ENCODE measurements around the gene ZKSCAN5. TPM values are rescaled to one million over a fixed set of nuclear protein-coding genes. Genes with fewer than 3 reads are reported as not detected.

Gene ZKSCAN5
- total and polyA plus RNA-seq, 8 donors = 1.4 to 4.1 (median 2.4) TPM

- no peak for ATAC-seq
- Histone ChIP-seq H3K27me3 (no peaks in the 10 kb centered on the region), H3K4me3 (peak overlapping the region; percentile 89 to 93 (median 90)), H3K27ac (peak overlapping the region; percentile 73 to 97 (median 95)), H3K36me3 (peaks cover 7 to 41% (median 29%) of the 10 kb centered on the region in 3 donors), H3K9me3 (no peaks in the 10 kb centered on the region), H3K4me1 (peaks cover 7 to 16% (median 15%) of the 10 kb centered on the region in 3 donors)
- TF ChIP-seq CTCF (IDR thresholded peaks at IDR 0.05) = no peak
- intact Hi-C loops (cut with DNase I) = no loop called here
- no peak for FAIRE-seq
- WGBS, 2 donors = 14 to 17% methylated on average over 31 of the region's 31 CpGs
- DNase-seq = no peak
Observed at GRCh38 chr7:99559175-99559915, 54.9 kb downstream of the ZKSCAN5 start.

GRCh38 chr7:99560834-99561736 lies 56.6 kb downstream of the ZKSCAN5 start:
- no peak for TF ChIP-seq CTCF (IDR thresholded peaks at IDR 0.05)
- FAIRE-seq = no peak
- Histone ChIP-seq H3K36me3 (peaks cover 10 to 46% (median 29%) of the 10 kb centered on the region in 3 donors), H3K4me3 (no peak overlapping the region), H3K9me3 (no peaks in the 10 kb centered on the region), H3K27ac (no peak overlapping the region), H3K27me3 (no peaks in the 10 kb centered on the region), H3K4me1 (peaks cover 7 to 16% (median 15%) of the 10 kb centered on the region in 3 donors)
- 90 to 92% methylated on average over 7 of the region's 7 CpGs for WGBS, 2 donors
- no peak for ATAC-seq
- no peak for DNase-seq
- intact Hi-C loops (cut with DNase I) = no loop called here

GRCh38 chr7:99561737-99562051 lies 57.2 kb downstream of the ZKSCAN5 start:
- 92% methylated on average over 2 of the region's 2 CpGs for WGBS, 2 donors
- H3K4me3 ChIP-seq = no peak overlapping the region
- no peaks in the 10 kb centered on the region for H3K9me3 ChIP-seq
- peaks cover 10 to 53% (median 29%) of the 10 kb centered on the region in 3 donors for H3K36me3 ChIP-seq
- no peak for FAIRE-seq
- no peak for ATAC-seq
- no peak for DNase-seq
- TF ChIP-seq CTCF (IDR thresholded peaks at IDR 0.05) = no peak
- peaks cover 7 to 16% (median 15%) of the 10 kb centered on the region in 3 donors for H3K4me1 ChIP-seq
- intact Hi-C loops (cut with DNase I) = no loop called here
- no peaks in the 10 kb centered on the region for H3K27me3 ChIP-seq
- no peak overlapping the region for H3K27ac ChIP-seq

DNA sequence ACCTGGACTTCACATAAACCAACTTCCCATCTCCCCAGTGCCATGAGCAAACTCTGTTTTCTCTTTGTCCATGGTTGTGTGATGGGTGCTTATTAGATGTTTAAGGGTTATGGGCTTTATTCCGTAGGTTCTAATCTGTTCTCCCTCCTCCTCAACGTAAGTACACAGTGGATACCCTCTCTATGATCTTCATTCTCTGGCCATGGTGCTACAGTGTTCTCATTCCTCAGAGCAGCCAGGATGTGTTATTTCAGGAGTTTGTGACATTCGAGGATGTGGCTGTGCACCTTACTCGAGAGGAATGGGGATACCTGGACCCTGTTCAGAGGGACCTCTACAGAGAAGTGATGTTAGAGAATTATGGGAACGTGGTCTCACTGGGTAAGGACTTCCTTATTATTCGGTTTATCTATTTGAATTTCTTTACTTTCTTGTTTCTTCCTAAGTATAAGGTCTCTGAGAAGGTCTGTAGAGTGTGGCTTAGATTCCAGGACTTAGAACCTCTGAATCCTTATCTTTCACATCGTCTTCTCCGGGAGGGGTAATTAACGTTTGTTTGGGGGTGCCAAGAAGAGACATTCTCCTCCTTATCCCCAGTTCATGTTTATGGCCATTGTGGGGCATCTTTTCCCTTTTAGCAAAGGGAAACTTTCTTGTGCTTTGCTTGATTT lies 57.8 kb downstream of the ZKSCAN5 start:
- intact Hi-C loops (cut with DNase I) = no loop called here
- H3K36me3 ChIP-seq = peaks cover 10 to 55% (median 29%) of the 10 kb centered on the region in 3 donors
- ATAC-seq (no peak), DNase-seq (no peak), FAIRE-seq (no peak)
- H3K27ac ChIP-seq = no peak overlapping the region
- WGBS, 2 donors = 75 to 78% methylated on average over 9 of the region's 9 CpGs
- H3K9me3 ChIP-seq = no peaks in the 10 kb centered on the region
- H3K4me1 ChIP-seq = peaks cover 7 to 12% (median 11%) of the 10 kb centered on the region in 3 donors
- no peaks in the 10 kb centered on the region for H3K27me3 ChIP-seq
- TF ChIP-seq CTCF (IDR thresholded peaks at IDR 0.05) = no peak
- H3K4me3 ChIP-seq = no peak overlapping the region

All from pancreas (tissue), 10 donors.